ENCODE results near the gene GPR161. TPM values are rescaled to one million over a fixed set of nuclear protein-coding genes. Genes with fewer than 3 reads are reported as not detected.

The GPR161 gene
- total and polyA plus RNA-seq, 9 of the 15 experiments (the other 6 are each of a cell fraction or from before 2014, with no cell fraction given) = 0.15 to 2.4 (median 0.76) TPM

GRCh38 chr1:168178227-168178637 lies 41.5 kb upstream of the GPR161 start (continued):
- TF ChIP-seq, protein P1, sequence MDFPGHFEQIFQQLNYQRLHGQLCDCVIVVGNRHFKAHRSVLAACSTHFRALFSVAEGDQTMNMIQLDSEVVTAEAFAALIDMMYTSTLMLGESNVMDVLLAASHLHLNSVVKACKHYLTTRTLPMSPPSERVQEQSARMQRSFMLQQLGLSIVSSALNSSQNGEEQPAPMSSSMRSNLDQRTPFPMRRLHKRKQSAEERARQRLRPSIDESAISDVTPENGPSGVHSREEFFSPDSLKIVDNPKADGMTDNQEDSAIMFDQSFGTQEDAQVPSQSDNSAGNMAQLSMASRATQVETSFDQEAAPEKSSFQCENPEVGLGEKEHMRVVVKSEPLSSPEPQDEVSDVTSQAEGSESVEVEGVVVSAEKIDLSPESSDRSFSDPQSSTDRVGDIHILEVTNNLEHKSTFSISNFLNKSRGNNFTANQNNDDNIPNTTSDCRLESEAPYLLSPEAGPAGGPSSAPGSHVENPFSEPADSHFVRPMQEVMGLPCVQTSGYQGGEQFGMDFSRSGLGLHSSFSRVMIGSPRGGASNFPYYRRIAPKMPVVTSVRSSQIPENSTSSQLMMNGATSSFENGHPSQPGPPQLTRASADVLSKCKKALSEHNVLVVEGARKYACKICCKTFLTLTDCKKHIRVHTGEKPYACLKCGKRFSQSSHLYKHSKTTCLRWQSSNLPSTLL (IDR thresholded peaks at IDR 0.05) = no peak
- TF ChIP-seq PHF21A (IDR thresholded peaks at IDR 0.05; ENCODE audit: borderline replicate concordance, low read depth) (no peak), ZNF780A (CRISPR knock-in tag; IDR thresholded peaks at IDR 0.05) (no peak), CCAR2 (IDR thresholded peaks at IDR 0.05; ENCODE audit: low read depth, low read length) (no peak), TFAM (CRISPR knock-in tag; conservative IDR thresholded peaks at IDR 0.05) (no peak), MECOM (CRISPR knock-in tag; IDR thresholded peaks at IDR 0.05) (0 out of 2 replicates have a peak, but pooled peaks have one; percentile 35), ZBTB33 (CRISPR knock-in tag; IDR thresholded peaks at IDR 0.05) (no peak), ZNF146 (CRISPR knock-in tag; IDR thresholded peaks at IDR 0.05; ENCODE audit: unreplicated experiment) (no peak), ARHGAP35 (IDR thresholded peaks at IDR 0.05; ENCODE audit: partially characterized antibody) (no peak), KLF16 (IDR thresholded peaks at IDR 0.05) (no peak), RHOXF2B (CRISPR knock-in tag; conservative IDR thresholded peaks at IDR 0.05) (no peak), TCF7 (IDR thresholded peaks at IDR 0.05; ENCODE audit: borderline replicate concordance) (no peak), MLLT1 (IDR thresholded peaks at IDR 0.05) (0 out of 4 replicates have a peak, but pooled peaks of 1 of the 2 experiments have one; percentile 30)
- TF ChIP-seq, protein P2, sequence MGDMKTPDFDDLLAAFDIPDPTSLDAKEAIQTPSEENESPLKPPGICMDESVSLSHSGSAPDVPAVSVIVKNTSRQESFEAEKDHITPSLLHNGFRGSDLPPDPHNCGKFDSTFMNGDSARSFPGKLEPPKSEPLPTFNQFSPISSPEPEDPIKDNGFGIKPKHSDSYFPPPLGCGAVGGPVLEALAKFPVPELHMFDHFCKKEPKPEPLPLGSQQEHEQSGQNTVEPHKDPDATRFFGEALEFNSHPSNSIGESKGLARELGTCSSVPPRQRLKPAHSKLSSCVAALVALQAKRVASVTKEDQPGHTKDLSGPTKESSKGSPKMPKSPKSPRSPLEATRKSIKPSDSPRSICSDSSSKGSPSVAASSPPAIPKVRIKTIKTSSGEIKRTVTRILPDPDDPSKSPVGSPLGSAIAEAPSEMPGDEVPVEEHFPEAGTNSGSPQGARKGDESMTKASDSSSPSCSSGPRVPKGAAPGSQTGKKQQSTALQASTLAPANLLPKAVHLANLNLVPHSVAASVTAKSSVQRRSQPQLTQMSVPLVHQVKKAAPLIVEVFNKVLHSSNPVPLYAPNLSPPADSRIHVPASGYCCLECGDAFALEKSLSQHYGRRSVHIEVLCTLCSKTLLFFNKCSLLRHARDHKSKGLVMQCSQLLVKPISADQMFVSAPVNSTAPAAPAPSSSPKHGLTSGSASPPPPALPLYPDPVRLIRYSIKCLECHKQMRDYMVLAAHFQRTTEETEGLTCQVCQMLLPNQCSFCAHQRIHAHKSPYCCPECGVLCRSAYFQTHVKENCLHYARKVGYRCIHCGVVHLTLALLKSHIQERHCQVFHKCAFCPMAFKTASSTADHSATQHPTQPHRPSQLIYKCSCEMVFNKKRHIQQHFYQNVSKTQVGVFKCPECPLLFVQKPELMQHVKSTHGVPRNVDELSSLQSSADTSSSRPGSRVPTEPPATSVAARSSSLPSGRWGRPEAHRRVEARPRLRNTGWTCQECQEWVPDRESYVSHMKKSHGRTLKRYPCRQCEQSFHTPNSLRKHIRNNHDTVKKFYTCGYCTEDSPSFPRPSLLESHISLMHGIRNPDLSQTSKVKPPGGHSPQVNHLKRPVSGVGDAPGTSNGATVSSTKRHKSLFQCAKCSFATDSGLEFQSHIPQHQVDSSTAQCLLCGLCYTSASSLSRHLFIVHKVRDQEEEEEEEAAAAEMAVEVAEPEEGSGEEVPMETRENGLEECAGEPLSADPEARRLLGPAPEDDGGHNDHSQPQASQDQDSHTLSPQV (IDR thresholded peaks at IDR 0.05) = peak; percentile 69
- TF ChIP-seq, protein P3, sequence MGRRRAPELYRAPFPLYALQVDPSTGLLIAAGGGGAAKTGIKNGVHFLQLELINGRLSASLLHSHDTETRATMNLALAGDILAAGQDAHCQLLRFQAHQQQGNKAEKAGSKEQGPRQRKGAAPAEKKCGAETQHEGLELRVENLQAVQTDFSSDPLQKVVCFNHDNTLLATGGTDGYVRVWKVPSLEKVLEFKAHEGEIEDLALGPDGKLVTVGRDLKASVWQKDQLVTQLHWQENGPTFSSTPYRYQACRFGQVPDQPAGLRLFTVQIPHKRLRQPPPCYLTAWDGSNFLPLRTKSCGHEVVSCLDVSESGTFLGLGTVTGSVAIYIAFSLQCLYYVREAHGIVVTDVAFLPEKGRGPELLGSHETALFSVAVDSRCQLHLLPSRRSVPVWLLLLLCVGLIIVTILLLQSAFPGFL (CRISPR knock-in tag; IDR thresholded peaks at IDR 0.05) = peak; percentile 84
- TF ChIP-seq, protein P4, sequence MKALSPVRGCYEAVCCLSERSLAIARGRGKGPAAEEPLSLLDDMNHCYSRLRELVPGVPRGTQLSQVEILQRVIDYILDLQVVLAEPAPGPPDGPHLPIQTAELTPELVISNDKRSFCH (CRISPR knock-in tag; IDR thresholded peaks at IDR 0.05) = no peak
- TF ChIP-seq, protein P4 (tag; IDR thresholded peaks at IDR 0.05) = 0 out of 2 replicates have a peak, but pooled peaks have one; percentile 68

Measured in K562 (cell line).